AML-193 (cell line): ENCODE results near the gene BIRC3.

Experiments used
- DNase-seq, 2 experiments: peaks; one replicate each; lab custom pipeline; 2025; lab: John Stamatoyannopoulos, UW

Gene BIRC3

GRCh38 chr11:102375720-102376399 is 58.6 kb downstream of the BIRC3 start:
- no peak for DNase-seq

GRCh38 chr11:102377891-102378290 is 60.6 kb downstream of the BIRC3 start:
- DNase-seq: no peak

GRCh38 chr11:102378818-102379217 is 61.5 kb downstream of the BIRC3 start:
- no peak for DNase-seq

- DNase-seq: no peak
Observed at GRCh38 chr11:102382384-102382783, 65.1 kb downstream of the BIRC3 start.

- no peak for DNase-seq
Observed at GRCh38 chr11:102383839-102384238, 66.6 kb downstream of the BIRC3 start.

- no peak for DNase-seq
Observed at GRCh38 chr11:102384419-102385079, 67.3 kb downstream of the BIRC3 start.

- DNase-seq: no peak
Observed at GRCh38 chr11:102385085-102386007, 68.1 kb downstream of the BIRC3 start.

GRCh38 chr11:102386136-102386734 is 69.0 kb downstream of the BIRC3 start:
- no peak for DNase-seq

GRCh38 chr11:102387043-102387781 is 69.9 kb downstream of the BIRC3 start:
- DNase-seq: no peak
